ENCODE measurements around the gene VAMP5.
"Not testable (repeated sequence)": the region's sequence is repeated elsewhere in the genome, so short reads cannot be mapped to it uniquely, and the experiment has no call there.

The VAMP5 gene

GRCh38 chr2:85602476-85603234, 18.4 kb downstream of the VAMP5 start, which contains the start of gene TMEM150A:
Gene TMEM150A (minus strand): TSS chr2:85602698. CDS start chr2:85601948, 750 bp downstream.
- DNase-seq: peak; percentile 89

GRCh38 chr2:85604133-85604444, 19.9 kb downstream of the VAMP5 start:
- DNase-seq: not testable (repeated sequence)

- DNase-seq: no peak
Observed at GRCh38 chr2:85604568-85605339, 20.5 kb downstream of the VAMP5 start.

GRCh38 chr2:85605406-85606115, 21.3 kb downstream of the VAMP5 start:
- no peak for DNase-seq

- DNase-seq: no peak
Observed at GRCh38 chr2:85606116-85606455, 21.9 kb downstream of the VAMP5 start.

- no peak for DNase-seq
Observed at GRCh38 chr2:85607268-85608215, 23.3 kb downstream of the VAMP5 start.

- DNase-seq: no peak
Observed at GRCh38 chr2:85611217-85611704, 27.0 kb downstream of the VAMP5 start.

GRCh38 chr2:85611705-85612587, 27.7 kb downstream of the VAMP5 start, which contains the start of gene C2orf68:
Gene C2orf68 (minus strand): TSS chr2:85612066. CDS start chr2:85611984, 82 bp downstream.
- DNase-seq: peak; percentile 83

- no peak for DNase-seq
Observed at GRCh38 chr2:85613717-85614515, 29.7 kb downstream of the VAMP5 start.

- DNase-seq: not testable (repeated sequence)
Observed at GRCh38 chr2:85614757-85615156, 30.5 kb downstream of the VAMP5 start.

GRCh38 chr2:85615413-85615728, 31.1 kb downstream of the VAMP5 start:
- DNase-seq: no peak

GRCh38 chr2:85617723-85618122, 33.5 kb downstream of the VAMP5 start:
- DNase-seq: not testable (repeated sequence)

- no peak for DNase-seq
Observed at GRCh38 chr2:85619617-85620016, 35.4 kb downstream of the VAMP5 start.

- DNase-seq: no peak
Observed at GRCh38 chr2:85621338-85621737, 37.1 kb downstream of the VAMP5 start.

GRCh38 chr2:85623991-85624390, 39.8 kb downstream of the VAMP5 start:
- DNase-seq: no peak

- no peak for DNase-seq
Observed at GRCh38 chr2:85628658-85629057, 44.4 kb downstream of the VAMP5 start.

- no peak for DNase-seq
Observed at GRCh38 chr2:85631316-85631715, 47.1 kb downstream of the VAMP5 start.

- no peak for DNase-seq
Observed at GRCh38 chr2:85635011-85635410, 50.8 kb downstream of the VAMP5 start.

- no peak for DNase-seq
Observed at GRCh38 chr2:85635636-85636035, 51.4 kb downstream of the VAMP5 start.

- DNase-seq: no peak
Observed at GRCh38 chr2:85642725-85643124, 58.5 kb downstream of the VAMP5 start.
